Stimulated activated CD4-positive, alpha-beta T cell treated with anti-CD3 and anti-CD28 coated beads, Interleukin-2, amount 100 ng/mL, for 24 hours (primary cell): ENCODE results near the gene CHTF18.
"Not testable (repeated sequence)": the region's sequence is repeated elsewhere in the genome, so short reads cannot be mapped to it uniquely, and the experiment has no call there.

Source experiments
- DNase-seq, 2 donors: peaks; one replicate each; pipeline ENCODE4 v3.0.0-alpha.2; 2020

The CHTF18 gene

GRCh38 chr16:813916-814412 is 25.5 kb downstream of the CHTF18 start:
- DNase-seq, result no peak

DNA sequence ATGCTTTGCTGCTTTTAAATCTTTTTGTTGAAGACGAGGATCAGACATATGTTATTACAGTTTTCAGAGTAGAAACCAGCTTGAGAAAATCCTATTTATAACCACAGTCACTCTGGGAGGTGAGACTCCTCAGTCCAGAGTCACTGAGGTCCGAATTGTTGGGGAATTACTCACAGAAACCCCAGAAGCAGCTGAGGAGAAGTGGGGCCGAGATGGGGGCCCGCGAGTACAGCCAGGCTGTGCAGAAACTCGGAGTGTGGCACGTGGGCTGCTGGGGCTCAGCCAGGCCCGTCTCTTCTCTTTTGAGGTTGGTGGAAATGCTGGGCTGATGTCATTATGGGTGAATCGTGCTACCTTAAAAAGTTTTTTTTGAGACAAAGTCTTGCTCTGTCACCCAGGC is 26.6 kb downstream of the CHTF18 start:
- DNase-seq, result no peak

GRCh38 chr16:815861-816260 is 27.4 kb downstream of the CHTF18 start:
- DNase-seq, result no peak

GRCh38 chr16:817001-817906 is 28.8 kb downstream of the CHTF18 start:
- no peak for DNase-seq

DNA sequence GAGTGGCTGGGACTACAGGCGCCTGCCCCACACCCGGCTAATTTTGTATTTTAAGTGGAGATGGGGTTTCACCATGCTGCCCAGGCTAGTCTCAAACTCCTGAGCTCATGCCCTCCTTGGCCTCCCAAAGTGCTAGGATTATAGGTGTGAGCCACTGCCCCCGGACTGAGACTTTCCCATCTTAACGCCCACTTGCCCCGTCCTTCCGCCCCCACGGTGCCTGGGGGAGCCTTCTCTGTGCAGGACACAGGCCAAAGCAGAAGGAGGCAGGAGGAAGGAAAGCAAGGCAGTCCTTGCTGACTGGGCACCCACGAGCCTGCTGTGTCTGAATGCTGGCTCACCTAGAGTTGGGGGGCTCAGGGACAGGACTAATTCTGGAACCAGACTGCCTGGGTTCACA is 29.7 kb downstream of the CHTF18 start:
- DNase-seq, result no peak

DNA sequence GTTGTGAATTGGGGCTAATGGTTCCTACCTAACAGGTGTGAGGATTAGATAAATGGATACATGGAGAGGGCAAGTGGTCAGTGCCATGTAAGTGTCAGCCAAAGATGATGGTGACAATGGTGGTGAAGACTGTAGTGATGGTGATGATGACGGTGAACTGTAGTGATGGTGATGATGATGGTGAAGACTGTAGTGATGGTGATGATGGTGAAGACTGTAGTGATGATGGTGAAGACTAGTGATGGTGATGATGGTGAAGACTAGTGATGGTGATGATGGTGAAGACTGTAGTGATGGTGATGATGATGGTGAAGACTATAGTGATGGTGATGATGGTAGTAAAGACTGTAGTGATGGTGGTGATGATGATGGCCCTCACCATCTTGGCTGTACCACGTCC is 30.2 kb downstream of the CHTF18 start:
- DNase-seq, result no peak

DNA sequence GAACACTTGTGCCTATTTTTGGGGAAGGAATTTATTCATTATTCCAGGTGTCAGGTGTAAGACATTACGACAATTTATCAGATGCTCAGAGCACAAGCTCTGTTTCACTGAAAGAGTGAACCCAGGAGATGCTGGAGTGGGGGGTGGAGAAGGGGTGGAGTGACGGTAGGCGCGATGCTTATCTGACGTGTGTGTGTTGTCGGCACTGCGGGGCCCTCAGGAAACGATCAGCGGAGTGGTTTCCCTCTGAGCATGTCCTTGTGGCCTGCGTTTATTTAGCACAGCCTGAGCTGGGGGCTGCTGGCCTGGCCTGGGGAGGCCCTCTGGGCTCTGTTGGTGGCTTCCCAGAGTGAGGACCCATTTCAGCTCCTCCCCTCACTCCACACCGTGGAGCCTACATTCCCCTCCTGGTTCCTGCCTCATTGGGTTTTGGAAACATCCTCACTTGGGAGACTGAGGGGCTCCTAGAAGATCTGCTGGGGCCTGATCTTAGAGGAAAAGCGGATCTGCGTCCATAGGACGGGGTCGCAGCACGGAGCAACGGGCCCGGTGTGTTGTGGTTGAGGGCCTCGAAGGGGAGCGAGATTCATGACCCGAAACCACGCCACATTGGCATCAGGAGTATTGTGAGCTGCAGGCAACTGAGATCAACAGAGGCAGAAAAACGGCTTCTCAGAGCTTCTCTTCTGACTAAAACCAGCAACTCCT is 31.1 kb downstream of the CHTF18 start:
- DNase-seq, result no peak

- not testable (repeated sequence) for DNase-seq
These were observed 31.6 kb downstream of the CHTF18 start for GRCh38 chr16:820044-820408.

DNA sequence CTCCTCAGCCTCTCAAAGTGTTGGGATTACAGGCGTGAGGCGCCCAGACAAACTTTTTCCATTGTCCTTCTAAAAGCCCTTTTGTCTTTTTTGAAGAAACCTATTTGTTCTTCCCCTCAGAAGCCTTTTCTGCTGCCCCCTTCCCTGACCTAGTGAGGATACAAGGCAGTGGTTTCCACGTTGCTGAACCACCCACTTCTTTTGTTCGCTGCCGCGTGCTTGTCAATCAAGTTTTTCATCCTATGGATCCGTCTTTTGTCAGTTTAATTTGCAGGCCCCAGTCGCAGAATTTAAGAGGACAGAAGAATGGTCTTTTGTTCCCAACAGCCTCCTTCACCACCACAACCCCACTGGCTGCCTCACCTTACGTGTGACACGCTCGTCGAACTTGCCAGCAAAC is 32.3 kb downstream of the CHTF18 start:
- DNase-seq, result no peak

DNA sequence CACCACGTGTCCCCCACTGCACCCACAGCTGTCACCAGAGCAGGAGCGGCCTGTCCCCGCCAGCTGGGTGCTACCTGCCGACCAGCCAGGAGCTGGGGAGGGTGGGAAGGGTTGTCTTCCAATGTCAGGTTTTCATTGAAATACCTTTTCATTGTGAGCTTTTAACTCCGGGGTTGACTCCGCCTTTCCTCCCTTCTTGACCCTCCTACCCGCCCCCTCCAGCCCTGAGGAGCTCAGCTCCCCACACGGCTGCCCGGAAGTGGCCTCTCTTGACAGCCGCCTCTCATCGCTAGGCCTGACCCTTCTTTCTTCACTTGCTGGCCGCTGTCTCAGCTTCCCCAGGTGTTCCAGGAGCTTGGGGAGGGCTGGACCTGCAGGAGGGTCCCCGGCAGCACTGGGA is 33.3 kb downstream of the CHTF18 start:
- no peak for DNase-seq

GRCh38 chr16:822174-822908 is 33.9 kb downstream of the CHTF18 start:
- no peak for DNase-seq

DNA sequence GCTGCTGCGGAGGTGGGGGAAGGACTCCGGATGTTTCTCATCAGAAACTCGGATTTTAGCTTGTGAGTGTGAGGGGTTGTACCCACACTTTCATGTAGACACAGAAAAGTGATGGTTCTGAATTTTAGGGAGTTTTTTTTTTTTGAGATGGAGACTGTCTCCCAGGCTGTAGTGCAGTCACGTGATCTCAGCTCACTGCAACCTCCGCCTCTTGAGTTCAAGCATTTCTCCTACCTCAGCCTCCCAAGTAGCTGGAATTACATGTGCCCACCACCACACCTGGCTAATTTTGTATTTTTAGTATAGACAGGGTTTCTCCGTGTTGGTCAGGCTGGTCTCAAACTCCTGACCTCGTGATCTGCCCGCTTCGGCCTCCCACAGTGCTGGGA is 34.5 kb downstream of the CHTF18 start:
- no peak for DNase-seq

DNA sequence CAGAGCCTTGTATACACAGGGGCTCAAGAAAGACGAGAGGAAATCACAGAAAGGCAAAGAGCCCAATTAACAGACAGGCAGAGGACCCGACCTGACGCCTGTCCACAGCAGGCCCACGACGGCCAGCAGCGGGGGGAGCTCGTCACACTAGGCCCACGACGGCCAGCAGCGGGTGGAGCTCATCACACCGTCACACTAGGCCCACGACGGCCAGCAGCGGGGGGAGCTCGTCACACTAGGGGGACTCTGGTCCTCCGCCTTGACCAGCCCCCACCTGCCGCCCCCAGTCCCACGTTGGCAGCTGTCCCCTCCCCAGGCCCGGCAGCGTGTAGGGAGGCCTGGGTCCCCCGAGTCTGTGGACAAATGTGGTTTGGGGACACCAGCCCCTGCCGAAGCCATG is 35.8 kb downstream of the CHTF18 start:
- DNase-seq, result no peak

GRCh38 chr16:824601-825000 is 36.2 kb downstream of the CHTF18 start:
- no peak for DNase-seq

DNA sequence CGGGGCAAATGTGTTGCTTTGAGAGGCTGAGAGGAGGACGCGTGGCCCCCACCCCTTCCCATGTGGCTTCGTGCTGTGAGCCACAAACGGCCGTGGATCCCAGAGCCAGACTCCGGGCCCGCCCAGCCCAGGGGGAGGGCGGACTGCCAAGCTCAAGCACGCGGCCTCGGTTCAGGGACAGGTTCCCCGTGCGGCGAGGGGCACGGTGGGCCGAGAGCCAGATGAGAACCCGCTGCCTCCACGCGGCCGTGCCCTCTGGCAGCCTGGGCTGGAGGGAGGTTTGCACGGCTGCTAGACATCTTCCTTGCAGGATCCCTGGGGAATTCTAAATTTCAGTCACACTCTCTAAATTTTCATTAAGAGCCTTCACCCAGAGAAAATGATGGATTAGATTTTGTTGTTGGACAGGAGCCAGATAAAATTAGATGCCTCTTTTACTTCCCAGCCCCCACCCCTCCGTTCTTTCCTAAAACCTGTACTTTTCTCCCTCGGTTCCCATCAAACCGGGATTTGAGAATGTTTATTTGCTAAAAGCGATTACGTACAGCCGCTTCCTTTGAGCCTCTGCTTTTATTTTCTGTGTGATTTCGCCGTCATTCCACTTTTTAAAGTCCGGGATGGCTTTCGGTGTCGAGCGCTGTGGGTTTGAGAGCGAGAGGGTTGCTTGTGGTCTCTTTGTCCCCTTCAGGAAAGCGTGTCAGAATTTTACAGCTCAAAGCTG is 37.1 kb downstream of the CHTF18 start:
- no peak for DNase-seq

DNA sequence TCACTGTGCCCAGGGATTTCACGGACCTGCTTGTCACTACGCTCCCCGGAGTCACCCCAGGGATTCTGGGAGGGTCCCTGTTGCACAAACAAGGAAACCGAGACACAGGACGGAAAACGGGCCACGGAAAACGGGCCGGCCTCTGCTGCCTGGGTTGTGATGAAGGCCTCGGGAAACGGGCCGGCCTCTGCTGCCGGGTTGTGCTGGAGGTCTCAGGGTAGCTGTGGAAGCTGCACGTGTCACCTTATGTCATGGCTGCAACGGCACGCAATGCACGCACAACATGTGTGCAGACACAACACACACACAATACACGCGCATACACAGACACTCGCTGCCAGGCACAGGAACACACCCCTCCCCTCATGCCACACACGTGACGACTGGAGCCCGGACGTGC is 39.1 kb downstream of the CHTF18 start:
- DNase-seq, result no peak

DNA sequence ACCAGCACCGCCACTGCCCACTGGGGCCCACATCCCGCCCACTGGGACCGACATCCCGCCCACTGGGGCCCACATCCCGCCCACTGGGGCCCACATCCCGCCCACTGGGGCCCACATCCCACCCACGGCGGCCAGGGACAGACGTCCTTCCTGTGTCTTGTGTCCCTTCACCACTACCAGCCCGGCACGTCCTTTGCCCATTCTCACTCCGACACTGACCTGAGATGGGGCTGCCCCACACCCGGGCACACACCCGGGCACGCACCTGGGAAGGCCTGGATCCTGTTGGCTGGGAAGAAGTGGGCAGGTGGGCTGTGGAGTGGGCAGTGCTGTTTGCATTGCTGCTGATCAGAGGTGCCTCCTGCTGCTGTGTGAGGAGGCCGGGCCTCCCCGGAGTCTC is 40.5 kb downstream of the CHTF18 start:
- no peak for DNase-seq

DNA sequence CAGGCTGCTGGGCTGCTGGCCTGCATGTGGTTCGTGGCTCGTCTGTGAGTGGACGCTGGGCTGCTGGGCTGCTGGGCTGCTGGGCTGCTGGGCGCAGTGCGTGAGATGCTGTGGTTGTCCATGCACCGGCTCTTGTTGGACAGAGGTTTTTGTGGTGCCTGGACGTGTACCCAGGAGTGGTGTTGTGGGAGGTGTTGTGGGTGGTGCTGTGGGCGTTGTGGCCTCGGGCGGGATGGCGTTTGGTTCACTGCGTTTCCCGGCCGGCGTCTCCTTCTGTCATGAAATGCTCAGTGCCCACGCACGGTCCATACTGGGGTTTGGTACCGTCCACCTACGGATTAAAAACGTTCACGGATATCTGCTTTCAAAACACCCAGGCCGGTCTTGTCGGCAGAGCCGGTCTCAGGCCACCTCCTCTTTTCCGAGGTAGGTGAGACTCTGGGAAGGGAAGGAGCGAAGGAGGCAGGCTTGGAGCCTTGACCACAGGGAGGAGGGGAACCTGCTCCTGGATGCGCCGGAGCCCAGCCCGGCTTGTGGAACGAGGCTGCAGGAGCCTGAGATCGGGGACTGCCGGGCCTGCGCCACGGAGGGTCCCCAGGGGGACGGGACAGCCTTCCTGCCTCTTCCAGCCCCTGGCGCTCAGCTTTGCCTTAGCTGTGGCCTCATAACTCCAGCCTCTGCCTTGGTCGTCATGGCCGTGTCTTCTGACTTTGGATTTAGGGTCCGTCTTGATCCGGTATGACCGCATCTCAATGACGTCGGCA is 41.9 kb downstream of the CHTF18 start:
- DNase-seq, result no peak

DNA sequence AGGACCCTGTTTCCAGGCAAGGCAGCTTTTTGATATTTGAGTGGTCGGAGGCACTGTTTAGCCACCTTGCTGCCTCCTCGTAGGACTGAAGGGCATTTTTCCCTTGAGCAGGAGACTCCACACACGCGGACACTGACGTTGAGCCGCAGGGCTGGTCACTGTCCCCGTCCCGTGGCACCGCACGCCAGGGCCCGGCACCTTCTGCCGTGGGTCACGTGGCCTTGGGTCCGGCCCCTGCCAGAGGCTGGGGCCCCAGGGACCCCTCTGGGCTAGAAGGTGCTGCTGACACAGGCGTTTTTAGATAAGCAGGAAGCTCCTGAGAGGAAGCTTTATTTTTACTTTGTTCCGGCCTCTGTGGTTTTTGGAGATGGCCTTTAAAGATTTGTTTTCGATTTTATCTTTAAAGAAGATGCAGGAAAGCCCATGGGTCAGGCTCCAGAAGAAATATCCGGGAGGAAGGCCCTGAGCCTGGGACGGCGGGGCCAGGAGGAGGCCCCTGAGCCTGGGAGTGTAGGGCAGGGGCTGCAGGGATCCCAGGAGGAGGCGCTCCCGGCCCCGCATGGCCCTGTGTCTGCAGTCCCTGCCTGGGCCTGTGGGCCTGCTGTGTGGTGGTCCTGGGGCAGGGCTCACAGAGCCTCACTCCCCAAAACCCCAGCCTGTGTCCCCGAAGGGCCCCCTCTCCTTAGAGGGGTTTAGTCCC is 42.6 kb downstream of the CHTF18 start:
- DNase-seq, result no peak

DNA sequence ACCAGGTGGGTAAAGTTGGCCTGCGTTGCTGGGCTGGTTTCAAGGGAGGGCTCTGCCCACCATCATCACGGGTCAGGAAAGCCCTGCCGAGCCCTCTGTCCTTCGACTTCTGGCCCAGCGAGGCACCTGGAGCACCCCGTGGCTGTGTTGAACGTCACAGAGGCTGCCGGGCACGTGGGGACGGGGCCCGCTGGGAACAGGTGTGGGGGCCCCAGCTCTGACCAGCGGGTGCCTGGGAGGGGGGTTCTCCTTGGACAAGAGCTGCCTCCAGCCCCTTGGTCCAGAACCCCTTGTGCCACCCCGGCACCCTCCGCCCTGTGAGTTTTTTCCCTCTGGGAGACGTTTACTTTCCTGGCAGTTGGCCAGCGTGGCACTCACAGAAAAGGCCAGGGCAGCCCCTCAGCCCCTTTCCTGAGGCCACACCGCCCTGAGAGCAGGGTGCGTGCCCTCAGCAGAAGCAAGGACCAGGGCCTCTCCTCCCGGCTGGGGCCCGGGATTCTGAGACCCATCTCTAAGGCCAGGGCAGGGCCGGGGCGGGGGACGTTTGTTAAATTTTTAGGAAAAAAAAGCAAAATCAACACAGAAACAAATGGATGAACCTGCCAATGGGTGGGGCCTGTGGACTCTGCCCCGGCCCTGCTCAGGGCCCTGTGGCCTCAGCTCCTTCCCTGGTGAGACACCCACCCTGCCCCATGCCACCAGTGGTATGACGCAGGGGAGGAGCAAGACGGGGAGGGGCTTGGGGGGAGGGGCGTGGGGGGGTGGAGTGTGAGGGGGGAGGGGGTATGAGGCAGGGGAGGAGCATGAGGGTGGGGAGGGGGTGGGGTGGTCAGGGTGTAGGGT is 43.4 kb downstream of the CHTF18 start:
- DNase-seq, result no peak
